HT1080 (cell line): ENCODE measurements around the gene ZNF433. TPM values are rescaled to one million over a fixed set of nuclear protein-coding genes. Genes with fewer than 3 reads are reported as not detected.
"Not testable (repeated sequence)": the region's sequence is repeated elsewhere in the genome, so short reads cannot be mapped to it uniquely, and the experiment has no call there.

Experiments used
- DNase-seq: peaks from one replicate; pipeline ENCODE4 v3.0.0-alpha.2; 2015; ENCODE audit warnings: low read depth
- small RNA-seq: library from RNA; depleted of rRNA; stranded (forward); fragments of <200 nt; gene quantifications from one replicate; pipeline ENCODE3, GENCODE V24; 2014
- total RNA-seq: library from RNA; depleted of rRNA; stranded (reverse); fragments of >200 nt; shearing (Covaris generic); gene quantifications from 2 replicates; pipeline ENCODE4 v1.2.3, GENCODE V29; 2014; rRNA removed

The ZNF433 gene
- total RNA-seq, 1 experiment from 2014 or later, result not detected

DNA sequence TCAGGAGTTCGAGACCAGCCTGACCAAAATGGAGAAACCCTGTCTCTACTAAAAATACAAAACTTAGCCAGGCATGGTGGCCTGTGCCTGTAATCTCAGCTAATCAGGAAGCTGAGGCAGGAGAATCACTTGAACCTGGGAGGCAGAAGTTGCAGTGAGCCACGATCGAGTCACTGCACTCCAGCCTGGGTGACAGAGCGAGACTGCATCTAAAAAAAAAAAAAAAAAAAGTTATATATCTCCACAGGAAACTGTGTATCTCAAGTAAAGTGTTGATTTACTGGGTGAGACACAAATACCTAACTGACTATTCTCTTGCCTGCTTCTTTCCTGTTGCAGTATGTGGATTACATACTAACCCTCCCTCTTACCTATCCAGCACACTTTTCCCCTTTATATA, 43.6 kb downstream of the ZNF433 start:
- not testable (repeated sequence) for DNase-seq

DNA sequence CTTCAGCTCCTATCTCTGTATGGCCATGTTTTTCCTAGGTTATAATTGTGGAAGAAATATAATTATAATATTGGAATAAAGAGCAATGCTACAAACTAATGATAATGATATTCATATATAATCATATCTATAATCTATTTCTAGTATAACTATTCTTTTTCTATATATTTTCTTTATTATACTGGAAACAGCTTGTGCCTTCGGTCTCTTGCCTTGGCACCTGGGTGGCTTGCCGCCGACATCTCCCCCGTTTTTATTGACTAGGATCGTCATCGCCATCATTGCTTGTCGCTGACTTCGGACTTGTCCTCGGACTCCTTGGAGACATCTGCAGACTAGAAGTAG, 46.4 kb downstream of the ZNF433 start:
- DNase-seq, result no peak

DNA sequence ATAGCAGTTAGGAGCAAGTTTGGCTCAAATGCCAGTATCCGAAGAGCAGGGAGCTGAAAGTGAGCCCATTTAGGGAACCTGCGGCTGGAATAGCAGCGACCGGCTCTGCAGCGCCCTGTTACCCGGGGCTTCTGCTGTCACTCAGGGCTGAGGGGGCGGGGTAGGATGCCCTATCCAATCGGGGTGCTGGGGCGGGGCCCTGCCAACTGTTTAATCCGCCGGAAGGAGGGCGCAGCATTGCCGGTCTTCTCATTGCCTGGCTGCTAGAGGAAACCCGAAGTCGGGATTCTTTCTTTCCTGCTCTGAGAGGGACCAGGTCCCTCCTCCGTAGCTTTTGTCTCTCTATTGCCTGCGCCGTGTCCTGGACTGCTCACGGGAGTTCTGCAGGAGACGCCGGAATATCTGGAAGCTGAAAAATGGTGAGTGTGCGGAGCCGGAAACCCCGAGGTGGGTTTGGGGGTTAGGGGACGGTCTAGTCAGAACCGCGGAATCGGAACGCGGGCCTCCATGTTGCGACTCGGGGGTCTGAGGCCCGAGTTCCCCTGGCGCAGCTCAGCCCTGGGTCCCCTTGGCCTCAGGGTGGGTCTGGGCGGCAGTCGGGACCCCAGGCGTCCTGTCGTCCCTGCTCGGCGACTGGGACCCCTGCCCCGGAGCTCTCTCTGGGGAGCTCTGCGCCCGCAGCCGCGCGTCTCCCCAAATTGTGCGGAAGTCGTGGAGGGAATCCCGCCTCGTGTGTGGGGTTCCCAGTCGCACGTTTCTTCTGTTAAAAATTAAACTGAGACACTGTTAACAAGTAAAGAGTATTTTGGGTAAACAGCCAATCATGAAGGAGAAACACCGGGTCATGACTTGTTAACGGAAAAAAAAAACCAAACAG, 47.8 kb downstream of the ZNF433 start:
- peak; percentile 65 for DNase-seq

DNA sequence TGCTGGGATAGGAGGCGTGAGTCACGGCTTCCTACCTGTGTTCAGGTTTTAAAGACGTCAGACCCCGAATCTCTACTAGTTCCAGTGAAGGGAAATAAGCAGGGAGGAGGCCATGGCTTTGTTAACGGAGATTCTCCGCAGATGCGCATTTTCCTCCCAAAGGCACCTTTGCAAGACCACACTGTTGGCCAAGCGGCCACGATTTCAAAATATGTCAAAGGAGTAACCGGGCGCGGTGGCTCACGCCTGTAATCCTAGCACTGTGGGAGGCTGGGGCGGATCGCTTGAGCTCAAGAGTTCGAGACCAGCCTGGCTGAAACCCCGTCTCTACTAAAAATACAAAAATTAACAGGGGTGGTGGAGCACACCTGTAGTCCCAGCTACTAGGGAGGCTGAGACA, 48.7 kb downstream of the ZNF433 start:
- DNase-seq, result no peak

DNA sequence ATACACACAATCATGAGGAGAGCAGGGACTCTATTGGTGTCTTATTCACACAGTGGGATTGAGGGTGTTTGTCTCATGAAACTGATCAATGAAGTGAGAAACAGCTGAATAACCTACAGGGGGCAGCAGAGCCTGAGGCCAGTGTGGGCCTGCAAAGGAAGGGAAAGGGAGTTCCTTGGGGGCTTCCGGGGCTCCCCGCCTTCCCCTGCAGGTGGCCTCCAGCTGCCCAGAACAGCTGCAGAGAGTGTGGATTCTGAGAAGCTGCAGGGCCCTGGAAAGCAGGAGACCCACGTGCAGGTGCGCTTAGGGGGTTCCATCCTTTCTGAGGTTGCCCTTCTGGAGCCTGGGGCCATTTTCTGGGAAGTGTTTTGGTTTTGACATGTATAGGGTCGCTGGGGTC, 50.5 kb downstream of the ZNF433 start:
- DNase-seq, result no peak

DNA sequence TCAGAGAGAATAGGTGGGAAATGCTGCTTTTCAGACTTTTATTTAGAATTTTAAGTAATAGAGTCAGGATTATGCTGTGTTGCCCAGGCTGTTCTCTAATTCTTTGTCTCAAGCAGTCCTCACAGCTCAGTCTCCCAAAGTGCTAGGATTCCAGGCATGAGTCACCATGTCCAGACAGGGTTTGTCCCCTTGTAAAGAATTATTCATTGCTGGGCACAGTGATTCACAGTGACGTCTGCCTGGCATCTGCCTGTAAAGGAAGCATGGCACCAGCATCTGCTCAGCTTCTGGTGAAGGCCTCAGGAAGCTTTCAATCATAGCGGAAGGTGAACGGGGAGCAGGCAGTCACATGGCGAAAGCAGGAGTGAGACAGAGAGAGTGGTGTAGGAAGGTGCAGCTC, 53.0 kb downstream of the ZNF433 start:
- peak; percentile 31 for DNase-seq

DNA sequence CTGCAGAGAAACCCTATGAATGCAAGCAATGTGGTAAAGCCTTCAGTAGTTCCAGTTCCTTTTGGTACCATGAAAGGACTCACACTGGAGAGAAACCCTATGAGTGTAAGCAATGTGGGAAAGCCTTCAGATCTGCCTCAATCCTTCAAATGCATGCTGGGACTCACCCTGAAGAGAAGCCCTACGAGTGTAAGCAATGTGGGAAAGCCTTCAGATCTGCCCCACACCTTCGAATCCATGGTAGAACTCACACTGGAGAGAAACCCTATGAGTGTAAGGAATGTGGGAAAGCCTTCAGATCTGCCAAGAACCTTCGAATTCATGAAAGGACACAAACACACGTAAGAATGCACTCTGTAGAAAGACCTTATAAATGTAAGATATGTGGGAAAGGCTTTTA, 56.0 kb downstream of the ZNF433 start:
- no peak for DNase-seq

DNA sequence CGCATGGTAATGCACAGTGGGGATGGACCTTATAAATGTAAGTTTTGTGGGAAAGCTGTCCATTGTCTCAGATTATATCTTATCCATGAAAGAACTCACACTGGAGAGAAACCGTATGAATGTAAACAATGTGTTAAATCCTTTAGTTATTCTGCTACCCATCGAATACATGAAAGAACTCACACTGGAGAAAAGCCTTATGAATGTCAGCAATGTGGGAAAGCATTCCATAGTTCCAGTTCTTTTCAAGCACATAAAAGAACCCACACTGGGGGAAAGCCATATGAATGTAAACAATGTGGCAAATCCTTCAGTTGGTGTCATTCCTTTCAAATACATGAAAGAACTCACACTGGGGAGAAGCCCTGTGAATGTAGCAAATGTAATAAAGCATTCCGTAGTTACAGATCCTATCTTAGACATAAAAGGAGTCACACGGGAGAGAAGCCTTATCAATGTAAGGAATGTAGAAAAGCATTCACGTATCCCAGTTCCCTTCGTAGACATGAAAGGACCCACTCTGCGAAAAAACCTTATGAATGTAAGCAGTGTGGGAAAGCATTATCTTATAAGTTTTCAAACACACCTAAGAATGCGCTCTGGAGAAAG, 56.9 kb downstream of the ZNF433 start:
- DNase-seq, result no peak

DNA sequence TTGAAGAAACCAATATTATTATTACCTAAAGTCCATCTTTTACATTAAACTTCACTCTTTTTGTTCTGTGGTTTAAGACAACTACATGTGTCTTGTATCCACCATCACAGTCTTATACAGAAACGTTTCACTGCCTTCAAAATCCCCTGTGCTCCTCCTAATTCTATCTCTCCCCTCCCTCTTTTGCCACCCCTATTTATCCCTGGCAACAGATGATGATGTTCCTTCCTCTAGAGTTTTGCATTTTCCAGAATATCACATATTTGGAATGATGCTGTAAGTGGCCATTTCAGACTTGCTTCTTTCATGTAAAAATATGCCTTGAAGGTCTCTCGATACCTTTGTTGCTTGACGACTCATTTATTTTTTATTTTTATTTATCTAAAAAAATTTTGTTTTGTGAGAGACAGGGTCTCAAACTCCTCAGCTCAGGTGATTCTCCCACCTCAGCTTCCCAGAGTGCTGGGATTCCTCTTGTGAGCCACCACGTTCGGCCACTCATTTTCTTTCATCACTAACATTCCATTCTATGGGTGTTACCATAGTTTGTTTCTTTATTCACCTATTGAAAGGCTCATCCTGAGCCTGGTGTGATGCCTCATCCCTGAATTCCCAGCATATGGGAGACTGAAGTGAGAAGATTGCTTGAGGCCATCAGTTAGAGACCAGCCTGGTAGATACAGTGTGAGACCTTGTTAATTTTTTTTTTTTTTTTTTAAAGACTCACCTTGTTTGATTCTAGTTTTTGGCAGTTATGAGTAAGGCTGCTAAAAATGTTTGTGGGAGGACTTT, 62.3 kb downstream of the ZNF433 start:
- DNase-seq, result no peak

DNA sequence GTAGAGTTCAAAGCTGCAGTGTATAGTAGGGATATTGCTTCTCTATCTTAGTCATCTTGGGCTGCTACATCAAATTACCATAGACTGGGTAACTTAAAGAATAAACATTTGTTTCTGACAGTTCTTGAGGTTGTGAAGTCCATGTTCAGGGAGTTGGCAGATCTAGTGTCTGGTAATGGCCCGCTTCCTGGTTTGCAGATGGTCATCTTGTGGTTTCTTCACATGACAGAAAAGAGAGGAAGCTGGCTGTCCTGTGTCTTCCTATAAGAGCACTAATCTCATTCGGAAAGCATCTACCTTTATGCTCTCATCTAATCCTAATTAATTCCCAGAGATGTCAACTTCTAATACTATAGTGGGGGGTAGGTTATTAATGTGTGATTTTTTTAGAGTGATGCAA, 64.4 kb downstream of the ZNF433 start:
- DNase-seq, result no peak

DNA sequence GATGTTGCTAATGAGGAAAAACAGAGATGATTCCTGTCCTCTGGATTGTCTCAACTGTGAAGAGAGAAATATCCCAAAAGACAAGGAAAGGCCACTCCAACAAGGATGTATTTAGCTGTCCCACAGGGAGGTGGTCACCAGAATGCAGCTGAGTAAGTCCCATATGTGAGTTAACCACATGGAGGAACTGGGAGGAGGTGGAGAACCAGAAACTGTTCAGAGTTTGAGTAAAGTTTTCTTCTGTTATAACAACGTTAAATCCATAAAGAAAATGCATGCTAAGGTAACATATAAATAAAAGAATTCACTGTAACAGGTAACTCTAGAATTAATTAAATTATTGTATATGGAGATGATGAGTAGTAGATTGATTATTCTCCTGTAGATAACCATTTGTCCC, 65.3 kb downstream of the ZNF433 start:
- no peak for DNase-seq

DNA sequence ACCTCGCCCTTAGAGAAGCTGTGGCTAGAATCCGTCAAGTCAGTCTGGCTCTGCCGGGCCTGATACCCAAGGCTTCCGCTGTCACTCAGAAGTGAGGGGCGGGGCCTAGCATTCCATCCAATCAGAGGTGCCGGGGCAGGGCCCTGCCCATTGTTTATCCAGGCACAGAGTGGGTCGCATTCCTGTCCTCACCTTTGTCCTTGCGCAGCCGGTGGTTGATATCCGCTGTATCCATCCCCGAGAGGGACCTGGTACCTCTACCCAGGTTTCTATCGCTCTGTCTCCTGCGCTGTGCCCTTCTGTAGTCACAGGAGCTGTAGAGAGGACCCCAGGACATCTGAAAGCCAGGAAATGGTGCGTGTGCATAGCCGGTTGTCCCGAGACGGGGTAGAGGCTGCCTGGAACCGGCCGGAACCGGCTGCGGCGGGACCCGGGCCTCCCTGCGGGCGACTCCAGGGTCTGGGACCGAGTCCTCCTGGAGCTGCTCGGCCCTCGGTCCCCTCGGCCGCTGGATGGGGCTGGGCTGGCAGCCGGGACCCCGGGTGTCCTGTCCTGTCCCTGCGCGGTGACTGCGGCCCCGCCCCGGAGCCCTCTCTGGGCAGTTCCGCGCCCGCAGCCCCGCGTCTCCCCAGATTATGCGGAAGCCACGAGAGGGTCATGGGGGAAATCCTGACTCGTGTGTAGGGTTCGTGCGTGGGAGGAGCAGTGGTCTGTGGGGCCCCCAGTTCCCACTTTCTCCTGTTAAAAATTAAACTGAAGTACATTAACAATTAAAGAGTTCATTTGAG, 70.4 kb downstream of the ZNF433 start, which contains the start of gene ZNF763:
TSS of gene ZNF763 (plus strand) at position 183 of the 788 bp plus-strand sequence. CDS start at position 352, 169 bp downstream.
- DNase-seq, result no peak

Small RNA genes within 50 kb of the gene (small RNA-seq; reads per million reads assigned to genes)
- gene RNA5SP464 (not detected), gene RNA5SP465 (not detected), gene RNA5SP466 (not detected)

Other genes starting within 250 kb of the ZNF433 start
- 0.03 TPM in 1 of 2 replicates, not detected in the other for gene ZNF491, start 237.2 kb downstream of the ZNF433 start, total RNA-seq
- gene ZNF440, start 221.4 kb downstream of the ZNF433 start, total RNA-seq, result 6.1 and 7.8 TPM in 2 replicates
- not detected in 2 replicates for gene ZNF439, start 187.0 kb downstream of the ZNF433 start, total RNA-seq
- gene ZNF69, start 147.9 kb downstream of the ZNF433 start, total RNA-seq, result not detected in 2 replicates
- 6.8 and 7.0 TPM in 2 replicates for gene ZNF700, start 110.6 kb downstream of the ZNF433 start, total RNA-seq
- gene ZNF763, start 70.6 kb downstream of the ZNF433 start, total RNA-seq, result not detected in 2 replicates
- not detected in 2 replicates for gene ZNF878, start 17.3 kb upstream of the ZNF433 start, total RNA-seq
- gene ZNF844, start 29.1 kb upstream of the ZNF433 start, total RNA-seq, result 0.02 TPM in 1 of 2 replicates, not detected in the other
- gene ZNF20, start 104.7 kb upstream of the ZNF433 start, total RNA-seq, result 3.0 and 3.5 TPM in 2 replicates
- gene ZNF625, start 121.1 kb upstream of the ZNF433 start, total RNA-seq, result 5.9 and 6.9 TPM in 2 replicates
- gene ZNF136, start 127.4 kb upstream of the ZNF433 start, total RNA-seq, result 2.6 and 3.7 TPM in 2 replicates